Fibroblast of gingiva (primary cell): Measurements from ENCODE around the gene COL1A2.
A peak's percentile ranks its signal among the peaks of the same experiment; 100 is the strongest.

Experiments
- DNase-seq: peaks from one replicate; pipeline ENCODE4 v3.0.0-alpha.2; 2011; ENCODE audit warnings: low read depth

The COL1A2 gene

GRCh38 chr7:94394437-94395140 lies at the start of gene COL1A2:
COL1A2 (plus strand) TSS chr7:94394895; CDS start chr7:94395032, 137 bp downstream.
- peak; percentile 100 for DNase-seq

GRCh38 chr7:94345907-94346306 lies 48.8 kb upstream of the COL1A2 start:
- DNase-seq, result no peak

- DNase-seq, result peak; percentile 97
Observed at GRCh38 chr7:94348142-94348541, 46.6 kb upstream of the COL1A2 start.

GRCh38 chr7:94350734-94351133 lies 44.0 kb upstream of the COL1A2 start:
- DNase-seq, result no peak

DNA sequence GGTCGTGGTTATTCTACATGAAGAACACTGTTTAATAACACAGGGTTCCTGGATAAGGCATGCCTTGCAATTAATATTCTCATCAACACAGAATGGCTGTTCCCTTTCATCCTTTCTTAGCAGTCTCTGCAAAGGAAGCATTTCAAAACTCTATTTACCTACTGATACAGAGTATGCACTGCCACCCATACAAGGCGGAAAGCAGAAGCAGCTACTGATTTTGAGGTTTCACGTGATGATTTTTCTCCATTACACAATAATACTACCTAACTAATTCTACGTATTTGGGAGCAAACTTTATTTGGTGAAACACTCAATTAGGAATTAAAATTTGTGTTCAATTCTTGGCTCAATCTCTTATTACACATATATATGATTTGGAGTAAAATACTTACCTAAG lies 43.0 kb upstream of the COL1A2 start:
- DNase-seq, result no peak

GRCh38 chr7:94352887-94353286 lies 41.8 kb upstream of the COL1A2 start:
- DNase-seq, result no peak

- DNase-seq, result no peak
Observed at GRCh38 chr7:94354953-94355352, 39.7 kb upstream of the COL1A2 start.

- peak; percentile 77 for DNase-seq
Observed at GRCh38 chr7:94355454-94355853, 39.2 kb upstream of the COL1A2 start.

DNA sequence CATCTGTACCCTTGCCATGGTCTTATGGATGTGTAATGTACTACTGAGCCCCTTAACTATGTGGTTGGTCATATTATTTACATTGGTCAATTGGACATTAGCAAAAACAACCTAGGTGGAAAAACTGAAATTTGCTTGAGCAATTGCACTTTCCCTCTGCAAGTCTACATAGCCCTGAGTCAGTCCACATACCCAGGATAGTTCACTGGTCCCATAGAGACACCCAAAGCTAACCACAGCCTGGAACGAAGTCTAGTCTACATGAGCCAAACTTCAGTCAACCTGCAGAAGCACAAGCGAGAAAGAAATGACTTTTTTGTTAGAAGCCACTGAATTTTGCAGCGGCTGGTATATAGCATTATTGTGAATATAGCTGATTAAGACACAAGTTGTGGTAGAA lies 37.6 kb upstream of the COL1A2 start:
- DNase-seq, result peak; percentile 20

- DNase-seq, result peak; percentile 5
Observed at GRCh38 chr7:94360926-94361325, 33.8 kb upstream of the COL1A2 start.

DNA sequence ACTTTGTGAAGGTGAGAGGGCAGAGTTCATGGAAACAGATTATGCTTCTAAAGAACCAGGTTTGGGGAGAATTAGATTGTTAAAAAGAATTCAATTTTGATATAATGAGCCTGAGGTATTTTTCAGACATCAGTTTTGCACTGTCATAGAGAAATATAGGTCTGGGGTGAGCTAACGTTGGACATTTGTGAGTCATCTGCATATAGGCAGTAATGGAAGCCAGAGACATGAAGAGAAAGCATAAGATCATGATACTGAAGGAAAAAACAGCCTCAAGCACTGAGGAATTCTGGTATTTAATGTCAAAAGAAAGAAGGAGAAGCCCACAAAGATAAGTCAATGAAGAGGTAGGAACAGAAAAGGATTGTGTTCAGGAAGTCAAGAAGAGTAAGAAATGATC lies 32.4 kb upstream of the COL1A2 start:
- DNase-seq, result no peak

GRCh38 chr7:94364816-94365215 lies 29.9 kb upstream of the COL1A2 start:
- DNase-seq, result no peak

- no peak for DNase-seq
Observed at GRCh38 chr7:94366163-94366562, 28.5 kb upstream of the COL1A2 start.

GRCh38 chr7:94366832-94367231 lies 27.9 kb upstream of the COL1A2 start:
- DNase-seq, result peak; percentile 2

GRCh38 chr7:94367949-94368348 lies 26.7 kb upstream of the COL1A2 start:
- peak; percentile 81 for DNase-seq

- peak; percentile 93 for DNase-seq
Observed at GRCh38 chr7:94368371-94368791, 26.3 kb upstream of the COL1A2 start.

DNA sequence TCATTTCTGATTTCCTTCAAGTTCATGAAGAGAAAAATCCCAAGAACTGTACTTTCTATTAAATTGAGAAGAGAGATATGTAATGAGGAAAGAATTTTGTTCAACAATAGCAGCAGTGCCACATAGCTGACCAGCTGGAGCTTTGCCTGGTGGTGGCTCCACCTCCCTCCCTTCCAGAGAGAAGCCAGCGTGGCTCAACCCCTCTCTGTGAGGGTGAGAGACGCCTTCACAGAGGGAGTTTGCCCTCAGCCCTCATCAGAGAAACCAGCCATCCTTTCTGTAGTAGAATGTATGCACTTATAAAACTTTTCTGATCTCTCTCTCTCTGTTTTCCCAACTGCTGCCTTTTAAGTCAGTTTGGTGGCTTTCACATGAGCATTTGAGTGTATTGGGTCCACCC lies 20.5 kb upstream of the COL1A2 start:
- DNase-seq, result peak; percentile 95

GRCh38 chr7:94374721-94375566 lies 19.8 kb upstream of the COL1A2 start:
- peak; percentile 98 for DNase-seq

DNA sequence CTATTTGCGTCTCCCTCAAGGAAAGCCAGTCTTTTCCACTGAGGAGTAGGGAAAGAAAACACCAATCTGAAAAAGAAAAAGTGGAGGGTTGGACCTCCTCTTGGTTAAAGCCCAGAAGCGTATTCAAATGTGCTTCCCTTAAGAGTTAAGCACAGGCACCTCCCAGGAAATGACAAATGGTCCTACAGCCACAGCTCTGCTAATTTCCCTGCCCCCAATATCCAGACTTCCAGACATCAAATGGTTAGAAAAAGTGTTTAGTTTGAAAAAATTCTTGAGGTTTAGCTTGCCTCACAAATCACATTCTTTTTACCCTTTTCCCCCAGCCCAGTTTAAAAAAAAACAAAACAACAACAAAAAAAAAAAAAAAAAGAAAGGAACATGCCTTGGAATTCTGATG lies 19.0 kb upstream of the COL1A2 start:
- peak; percentile 97 for DNase-seq

DNA sequence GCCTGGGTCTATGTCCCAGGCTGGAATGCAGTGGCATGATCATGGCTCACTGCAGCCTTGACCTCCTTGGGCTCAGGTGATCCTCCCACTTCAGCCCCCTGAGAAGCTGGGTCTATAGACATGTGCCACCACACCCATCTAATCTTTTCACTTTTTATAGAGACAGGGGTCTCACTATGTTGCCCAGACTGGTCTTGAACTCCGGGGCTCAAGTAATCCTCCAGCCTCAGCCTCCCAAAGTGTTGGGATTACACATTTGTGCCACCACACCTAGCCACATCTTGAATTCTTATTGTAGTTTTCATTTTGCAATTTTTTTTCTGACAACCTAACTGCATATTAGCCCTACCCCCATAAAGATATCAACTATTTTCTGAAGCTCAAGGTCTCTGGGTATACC lies 18.4 kb upstream of the COL1A2 start:
- DNase-seq, result no peak

DNA sequence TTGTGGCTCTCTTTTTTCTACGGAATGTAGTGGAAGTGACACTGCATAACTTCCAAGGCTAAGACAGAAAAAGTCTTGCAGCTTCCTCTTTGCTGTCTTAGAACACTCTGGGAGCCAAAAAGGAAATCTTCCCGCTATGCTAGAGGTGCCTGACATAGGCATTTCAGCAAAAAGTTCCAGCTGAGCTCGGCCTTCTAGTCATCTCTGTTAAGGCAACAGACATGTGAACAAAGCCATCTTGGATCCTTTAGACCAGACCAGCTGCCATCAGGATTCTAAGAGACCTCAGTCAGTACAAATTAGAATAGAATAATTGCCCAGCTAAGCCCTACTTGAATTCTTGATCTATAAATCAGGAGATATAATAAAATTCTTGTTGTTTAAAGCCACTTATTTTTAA lies 16.3 kb upstream of the COL1A2 start:
- no peak for DNase-seq

DNA sequence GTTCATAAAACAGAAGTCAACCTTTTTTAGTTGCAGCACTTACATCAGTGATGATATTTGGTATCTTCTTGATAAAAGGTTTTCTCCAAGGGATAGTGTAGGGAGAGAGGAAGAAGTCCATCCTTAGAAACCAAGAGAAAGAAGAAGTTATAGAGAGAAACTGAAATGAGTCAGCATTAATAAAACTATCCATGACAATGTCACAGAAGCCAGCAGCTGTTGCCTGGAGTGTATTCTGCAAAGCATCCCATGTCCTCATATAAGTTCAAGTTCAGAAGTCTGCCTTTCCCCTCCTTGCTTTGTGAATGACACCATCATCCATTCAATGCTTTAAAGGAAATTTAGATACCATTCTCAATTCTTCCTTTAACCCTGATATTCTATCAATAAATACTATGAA lies 14.4 kb upstream of the COL1A2 start:
- no peak for DNase-seq

DNA sequence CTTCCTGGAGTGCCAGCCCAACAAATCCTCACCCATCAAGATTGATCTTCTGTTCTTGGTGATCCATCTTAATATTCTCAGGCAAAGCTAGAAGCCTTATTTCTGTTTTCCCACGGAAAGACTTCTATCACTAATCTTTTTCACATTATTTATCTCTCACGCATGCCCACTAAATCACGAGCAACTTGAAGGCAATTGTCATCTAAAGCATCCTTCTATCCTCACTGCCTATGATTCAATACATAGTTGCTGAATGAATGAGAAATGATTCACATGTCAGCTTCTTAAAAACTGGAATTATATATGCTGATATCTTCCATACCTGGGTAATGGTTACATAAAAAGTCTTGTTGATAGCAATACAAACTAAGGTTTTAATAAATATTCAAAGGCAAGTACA lies 12.6 kb upstream of the COL1A2 start:
- no peak for DNase-seq
